Measurements from ENCODE around the gene SETBP1.

Gene SETBP1

DNA sequence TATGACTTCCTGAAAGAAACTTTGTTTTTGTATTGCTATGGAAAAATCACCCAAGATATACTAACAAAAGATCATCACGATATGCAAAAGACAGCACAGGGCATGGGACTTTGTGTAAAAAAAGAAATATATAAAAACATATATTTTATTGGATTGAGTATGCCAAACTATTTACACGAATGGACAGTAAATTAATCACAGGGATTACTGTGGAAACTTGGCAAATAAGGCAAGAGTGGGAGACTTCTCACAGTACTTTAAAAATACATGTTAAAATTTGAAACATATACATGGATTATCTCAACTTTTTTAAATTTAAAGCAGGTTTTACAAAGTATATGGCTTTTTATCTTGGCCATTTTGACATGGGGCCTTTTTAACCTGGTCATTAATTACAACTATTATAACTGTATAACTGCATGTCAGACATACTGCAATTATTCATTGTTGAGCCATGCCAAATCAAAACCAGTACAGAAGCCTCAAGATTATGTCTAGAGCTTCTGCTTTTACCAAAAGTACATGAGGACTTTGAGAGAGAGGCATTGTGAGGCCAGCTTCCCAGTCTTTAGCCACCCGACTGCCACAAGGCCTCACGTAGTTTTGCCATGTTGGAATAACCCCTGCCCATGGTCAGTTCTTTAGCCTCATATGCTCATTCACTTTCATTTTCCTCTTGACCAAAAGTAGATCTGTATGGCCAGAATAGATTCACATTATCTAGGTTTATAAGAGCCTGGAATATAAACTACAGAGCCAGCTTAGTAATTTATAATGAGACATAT lies 419.8 kb downstream of the SETBP1 start:
- no peak for DNase-seq

DNA sequence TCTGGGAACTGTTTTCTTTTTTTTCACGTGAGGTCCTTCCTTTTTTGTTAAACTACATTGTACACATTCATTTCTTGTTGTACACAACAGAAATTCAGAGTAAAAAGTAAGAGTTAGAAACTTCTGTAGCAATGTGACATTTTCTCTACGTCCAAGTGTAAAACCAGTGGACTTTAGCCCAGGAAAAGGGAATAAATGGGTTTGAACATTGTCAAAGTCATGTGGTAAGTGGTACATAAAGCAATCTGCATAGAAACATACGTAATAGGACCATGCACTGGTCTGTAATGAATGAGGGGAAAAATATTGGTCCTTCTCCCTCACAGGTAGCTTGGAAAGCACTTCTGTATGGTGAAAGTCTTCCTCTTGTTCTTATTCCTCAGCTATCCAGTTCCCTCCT lies 421.4 kb downstream of the SETBP1 start:
- DNase-seq: no peak

DNA sequence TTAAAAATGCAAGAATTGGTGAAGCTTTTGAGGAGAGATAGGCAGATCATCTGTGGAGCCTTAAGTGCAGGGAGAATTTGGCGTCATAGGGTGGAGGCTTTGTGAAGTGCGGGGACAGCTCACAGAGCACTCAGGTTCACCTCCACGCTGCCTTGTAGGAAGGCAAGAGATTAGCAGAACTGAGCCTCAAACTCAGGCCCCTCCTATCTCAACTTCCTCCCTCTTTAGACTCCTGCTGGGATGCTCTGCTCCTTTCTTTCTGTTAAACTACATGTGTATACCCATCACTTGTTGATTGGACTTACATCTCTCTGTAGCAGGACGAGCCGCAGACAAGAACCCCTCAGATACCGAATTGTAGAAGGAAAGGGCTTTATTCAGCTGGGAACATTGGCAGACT lies 422.2 kb downstream of the SETBP1 start:
- no peak for DNase-seq

DNA sequence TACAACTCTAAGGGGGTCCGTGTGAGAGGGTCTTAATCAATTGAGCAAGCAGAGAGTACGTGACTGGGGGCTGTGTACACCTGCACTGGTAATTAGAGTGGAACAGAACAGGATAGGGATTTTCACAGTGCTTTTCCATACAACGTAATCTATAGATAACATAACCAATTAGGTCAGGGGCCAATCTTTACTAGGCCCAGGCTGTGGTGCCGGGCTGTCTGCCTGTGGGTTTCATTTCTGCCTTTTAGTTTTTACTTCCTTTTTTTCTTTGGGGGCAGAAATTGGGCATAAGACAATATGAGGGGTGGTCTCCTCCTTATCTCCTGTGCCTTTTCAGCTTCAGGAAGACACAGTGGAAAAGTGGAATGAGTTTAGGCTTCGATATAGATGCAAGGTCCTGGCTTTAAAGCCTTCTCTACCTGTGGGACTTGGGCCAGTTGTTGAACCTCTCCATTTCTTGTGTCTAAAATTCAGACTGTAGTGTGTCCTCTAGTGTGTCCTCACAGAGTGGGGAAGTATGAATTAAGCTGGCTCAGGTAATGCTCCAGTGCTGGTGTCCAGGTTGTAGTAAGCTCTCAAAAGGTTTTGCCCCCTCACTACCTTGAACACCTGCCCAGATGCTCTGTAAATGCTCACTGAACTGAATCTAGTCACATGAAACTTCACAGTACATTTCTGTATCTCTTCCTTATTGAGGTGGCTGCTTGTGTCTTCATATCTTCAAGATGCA lies 422.8 kb downstream of the SETBP1 start:
- DNase-seq: no peak

DNA sequence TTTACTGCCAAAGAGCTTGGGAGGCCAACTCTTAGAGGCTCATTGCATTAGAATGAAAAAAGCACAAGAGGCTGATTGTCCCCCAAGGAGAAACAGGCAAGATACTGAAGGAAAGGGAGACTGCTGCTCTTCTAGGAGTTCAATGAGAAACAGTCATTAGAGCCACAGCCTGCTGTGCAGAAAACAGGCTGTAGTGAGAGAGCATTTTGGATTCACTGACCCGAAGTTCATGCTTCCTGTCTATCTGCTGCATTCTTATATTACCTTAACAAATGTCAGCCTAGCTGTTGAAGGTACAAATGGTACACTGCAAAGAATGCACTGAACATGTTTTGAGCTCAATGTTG lies 423.3 kb downstream of the SETBP1 start:
- DNase-seq: no peak

DNA sequence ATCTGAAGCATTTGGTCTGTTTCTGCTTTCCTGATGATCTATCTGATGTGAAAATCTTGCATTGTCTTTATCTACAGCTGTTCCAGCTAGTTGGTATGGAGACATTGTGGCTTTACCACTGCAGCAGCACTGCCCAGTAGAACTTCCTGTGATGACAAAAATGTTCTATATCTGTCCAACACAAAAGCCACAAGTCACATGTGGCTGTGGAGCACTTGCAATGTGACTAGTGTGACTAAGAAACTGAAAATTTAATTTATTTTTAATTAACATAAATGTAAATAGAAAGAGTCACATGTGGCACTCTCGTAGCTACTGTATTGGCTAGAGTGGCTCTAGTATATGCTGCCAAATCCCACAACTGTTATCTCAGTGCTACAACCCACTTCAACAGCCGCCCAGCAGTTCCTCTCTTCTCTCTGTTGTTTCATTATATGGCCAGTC lies 425.7 kb downstream of the SETBP1 start:
- DNase-seq: no peak

DNA sequence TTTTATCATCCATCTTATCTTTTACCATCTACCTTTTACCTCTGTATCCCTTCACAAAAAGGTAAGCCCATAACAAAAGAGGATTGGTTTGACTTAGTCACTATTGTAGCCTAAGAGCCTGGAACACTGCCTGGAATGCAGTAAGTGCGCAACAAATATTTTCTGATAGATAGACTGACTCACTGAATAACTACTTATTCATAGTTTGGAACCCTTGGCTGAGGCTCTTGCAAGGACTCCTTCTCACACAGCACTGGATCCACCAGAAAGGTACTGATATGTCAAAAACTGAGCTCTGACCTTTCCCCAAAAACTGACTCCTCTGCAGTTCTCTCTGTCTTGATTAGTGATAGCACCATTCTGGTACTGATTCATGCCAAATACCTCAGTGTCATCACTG lies 426.7 kb downstream of the SETBP1 start:
- no peak for DNase-seq

DNA sequence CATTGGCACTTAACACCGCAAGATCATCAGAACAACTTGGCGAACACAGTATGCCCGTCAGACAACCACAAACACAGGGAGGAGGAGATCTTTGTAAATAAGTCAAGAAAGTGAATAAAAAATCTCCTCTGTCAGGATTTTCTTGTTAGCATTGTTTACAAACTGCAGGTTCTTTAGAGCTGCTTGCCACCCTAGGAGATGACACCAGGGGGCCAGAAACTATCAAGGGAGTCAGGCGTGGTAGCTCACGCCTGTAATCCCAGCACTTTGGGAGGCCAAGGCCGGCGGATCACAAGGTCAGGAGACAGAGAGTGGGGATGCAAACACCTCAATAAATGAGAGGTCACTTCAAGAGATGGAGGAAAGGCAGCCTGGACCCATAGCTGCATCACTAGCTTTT lies 428.1 kb downstream of the SETBP1 start:
- no peak for DNase-seq

DNA sequence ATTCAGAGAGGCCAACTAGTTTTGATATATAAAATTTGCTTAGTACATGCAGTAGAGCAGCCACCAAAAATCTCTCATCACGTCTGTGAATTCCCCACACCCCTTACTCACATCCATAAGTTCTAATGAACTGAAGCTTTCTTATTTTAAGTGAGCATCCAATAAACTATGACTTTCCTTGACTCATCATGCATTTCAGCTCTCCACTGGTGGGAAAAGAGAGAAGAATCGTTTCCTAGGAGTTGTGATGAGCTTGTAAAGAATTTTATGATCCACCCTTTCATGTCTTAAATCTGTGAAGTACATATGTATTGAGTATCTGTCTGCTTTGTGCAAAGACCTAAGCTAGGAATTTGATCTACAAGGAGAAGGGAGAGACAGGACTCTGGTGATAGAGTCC lies 428.6 kb downstream of the SETBP1 start:
- DNase-seq: no peak

DNA sequence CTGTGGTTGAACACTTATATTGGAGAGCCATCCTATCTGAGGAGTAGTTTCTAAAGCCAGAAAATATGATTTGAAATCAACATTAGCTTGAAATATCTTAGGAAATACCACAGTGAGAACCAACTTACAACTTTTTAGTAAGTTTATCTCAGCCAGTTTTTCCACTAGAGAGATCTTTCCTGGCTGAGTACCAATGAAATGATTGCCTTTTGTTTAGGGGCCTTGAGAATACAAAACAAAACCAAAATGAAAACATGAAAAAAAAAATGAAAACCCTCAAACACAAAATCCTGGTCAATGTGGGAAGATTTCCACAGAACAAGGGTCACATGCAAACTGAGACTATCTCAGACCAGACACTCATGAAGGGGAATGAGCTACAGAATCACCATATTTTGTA lies 429.0 kb downstream of the SETBP1 start:
- DNase-seq: no peak

DNA sequence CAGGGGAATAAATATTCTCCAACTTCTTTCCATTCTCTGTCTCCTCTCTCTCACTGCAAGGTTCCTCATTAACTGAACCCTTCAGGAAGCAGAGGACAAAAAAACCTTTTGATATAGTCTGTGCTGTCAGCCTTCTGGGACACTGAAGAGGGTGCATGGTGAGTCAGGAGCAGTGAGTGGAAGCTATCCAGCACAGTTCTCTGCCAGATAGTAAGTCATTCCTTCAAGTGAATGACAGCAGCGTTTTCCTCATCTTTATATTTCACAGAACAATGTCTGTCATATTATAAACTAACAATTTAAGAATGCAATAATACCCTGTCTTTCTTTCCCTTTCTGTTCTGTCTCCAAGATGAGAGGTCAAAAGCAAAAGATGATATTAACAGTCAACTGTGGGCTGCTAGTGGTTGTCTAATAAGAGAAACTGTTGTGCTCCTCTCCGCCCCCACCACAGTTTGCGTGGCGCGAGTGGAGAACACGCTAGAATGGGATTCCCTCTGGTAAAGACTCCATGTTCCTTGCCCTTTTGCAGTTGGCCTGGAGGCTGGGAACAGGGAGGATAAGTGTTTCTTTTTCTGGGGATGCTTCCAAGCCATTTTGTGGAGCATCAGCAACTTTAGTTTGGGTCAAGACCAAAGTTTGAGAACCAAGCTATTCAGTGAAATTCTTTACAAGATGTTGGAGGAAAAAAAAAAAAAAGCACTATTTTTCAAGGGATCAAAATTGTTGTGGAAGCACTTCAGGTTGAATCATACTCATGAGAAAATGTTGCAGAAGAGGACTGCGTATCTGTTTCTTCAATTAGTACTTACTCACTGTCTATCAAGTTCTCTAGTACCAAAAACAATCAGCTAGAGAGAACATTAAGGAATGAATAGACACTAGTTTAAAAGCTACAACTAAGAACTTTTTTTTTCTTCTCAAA lies 430.2 kb downstream of the SETBP1 start:
- no peak for DNase-seq

DNA sequence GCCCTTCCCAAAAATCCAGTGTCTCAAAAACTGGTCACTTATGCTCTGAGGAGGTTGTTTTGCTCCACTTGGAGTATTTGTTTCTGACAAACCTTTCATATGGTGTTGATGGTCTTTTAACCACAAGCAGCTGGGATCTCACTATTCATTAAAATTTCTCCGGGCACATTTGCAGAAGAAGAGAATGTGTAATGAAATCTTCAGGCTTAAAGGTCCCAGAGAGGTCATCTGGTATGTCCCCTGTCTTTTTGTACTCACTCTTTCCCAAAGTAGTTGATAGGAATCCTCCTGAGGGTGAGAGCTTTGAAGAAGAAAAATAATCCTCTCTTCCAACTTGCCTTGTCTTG lies 430.8 kb downstream of the SETBP1 start:
- no peak for DNase-seq

DNA sequence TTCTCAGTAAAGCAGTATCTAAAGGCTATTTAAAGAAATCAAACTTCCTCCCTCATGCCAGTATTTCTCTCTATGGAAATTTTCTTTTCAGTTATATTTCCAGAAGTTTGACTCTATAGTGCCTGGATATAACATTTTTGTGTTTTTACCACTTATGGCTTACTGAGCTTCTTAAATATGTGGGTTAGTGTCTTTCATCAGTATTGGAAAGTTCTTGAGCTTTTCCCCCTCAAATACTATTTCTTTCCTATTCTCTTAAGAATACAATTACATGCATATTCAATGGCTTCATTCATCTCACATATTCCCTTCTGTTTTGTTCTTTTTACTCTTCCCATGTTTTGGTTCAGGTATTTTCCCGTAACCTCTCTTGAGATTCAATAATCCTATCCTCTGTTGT lies 432.0 kb downstream of the SETBP1 start:
- DNase-seq: no peak

DNA sequence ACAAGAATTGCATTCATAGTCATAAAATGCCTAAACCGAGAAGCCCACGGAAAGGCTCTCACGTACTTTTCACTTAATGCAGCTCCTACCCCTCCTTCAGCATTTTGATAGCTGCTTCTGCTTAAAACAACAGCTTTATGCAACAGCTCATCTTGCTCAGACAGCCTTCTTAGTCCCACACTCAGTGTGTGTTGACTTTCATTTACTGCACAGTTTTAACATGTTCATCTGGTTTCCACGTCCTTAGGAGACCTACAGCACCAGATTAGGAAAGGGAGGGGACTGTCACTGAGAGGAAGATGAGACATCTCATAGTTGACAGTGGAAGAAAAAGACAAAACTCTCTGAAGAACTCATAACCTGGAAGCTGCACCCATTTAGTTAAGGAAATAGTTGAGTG lies 435.4 kb downstream of the SETBP1 start:
- DNase-seq: no peak

Data from GOT3 (cell line).